CD4-positive, alpha-beta T cell (primary cell): Measurements from ENCODE around the gene CD200. TPM values are rescaled to one million over a fixed set of nuclear protein-coding genes. Genes with fewer than 3 reads are reported as not detected.

Source experiments
- ATAC-seq: fragments of 200-7000 bp; cut with Tn5 transposase; one replicate; pipeline ENCODE4 v1.10.0; 2022; ENCODE audit warnings: mild to moderate bottlenecking; ENCODE audit not compliant: poor library complexity
- CTCF ChIA-PET: fragments of 350-600 bp; sonication (Branson Sonifier 250); formaldehyde crosslinking; loops from one replicate; lab custom pipeline; 2021; ENCODE audit warnings: antibody characterized with exemption, inconsistent platforms; lab: Charles Lee
- POLR2A ChIA-PET: fragments of 350-600 bp; sonication (Branson Sonifier 250); formaldehyde crosslinking; loops from one replicate; lab custom pipeline; 2021; ENCODE audit warnings: antibody characterized with exemption, inconsistent platforms; lab: Charles Lee
- DNase-seq, 14 experiments: peaks; one replicate each; pipeline ENCODE4 v3.0.0-alpha.2; 2013 to 2020; ENCODE audit warnings: mixed read lengths in 2 of 14
- H3K27ac ChIP-seq, 2 donors: one replicate each; pipeline versions ENCODE4 v1.5.1 to v1.7.0; 2013; ENCODE audit warnings: low read length in 2 of 2, low read depth in 1 of 2, mild to moderate bottlenecking in 1 of 2
- H3K27me3 ChIP-seq, 2 experiments: 1 replicate in 1 of 2; 2 replicates in 1 of 2; pipeline versions ENCODE4 v1.6.1 to v1.7.0; 2013; ENCODE audit warnings: low read length in 2 of 2, control low read depth in 1 of 2, mild to moderate bottlenecking in 1 of 2, moderate library complexity in 1 of 2; ENCODE audit not compliant: insufficient read depth in 2 of 2, control insufficient read depth in 1 of 2
- H3K36me3 ChIP-seq: one replicate; pipeline ENCODE4 v1.6.1; 2013; ENCODE audit warnings: low read length, control low read depth; ENCODE audit not compliant: insufficient read depth
- H3K4me1 ChIP-seq: one replicate; pipeline ENCODE4 v1.6.1; 2013; ENCODE audit warnings: low read length, control low read depth; ENCODE audit not compliant: insufficient read depth
- H3K4me3 ChIP-seq: one replicate; pipeline ENCODE4 v1.5.1; 2013; ENCODE audit warnings: mild to moderate bottlenecking, low read length, moderate library complexity
- H3K9me3 ChIP-seq, 2 experiments: 1 replicate in 1 of 2; 2 replicates in 1 of 2; pipeline versions ENCODE4 v1.6.1 to v1.7.0; 2013; ENCODE audit warnings: low read length in 2 of 2, mild to moderate bottlenecking in 2 of 2, control low read depth in 1 of 2, moderate library complexity in 1 of 2; ENCODE audit not compliant: control insufficient read depth in 1 of 2, insufficient read depth in 1 of 2
- H3K27ac Mint-ChIP-seq: one replicate; pipeline ENCODE4 v1.8.0; 2020; ENCODE audit warnings: mixed read lengths
- H3K27me3 Mint-ChIP-seq: one replicate; pipeline ENCODE4 v1.8.0; 2021; ENCODE audit warnings: mixed read lengths
- H3K36me3 Mint-ChIP-seq: one replicate; pipeline ENCODE4 v1.8.0; 2021; ENCODE audit warnings: low read depth, mixed read lengths
- H3K4me1 Mint-ChIP-seq: one replicate; pipeline ENCODE4 v1.8.0; 2021; ENCODE audit warnings: low read depth, mixed read lengths
- H3K4me3 Mint-ChIP-seq: one replicate; pipeline ENCODE4 v1.8.0; 2020; ENCODE audit warnings: mild to moderate bottlenecking, mixed read lengths
- H3K9me3 Mint-ChIP-seq: one replicate; pipeline ENCODE4 v1.8.0; 2020; ENCODE audit warnings: mixed read lengths
- CTCF ChIP-seq: fragments of 200-600 bp; IDR thresholded peaks from one replicate; pipeline ENCODE4 v1.8.0; 2022; ENCODE audit warnings: antibody characterized with exemption, mild to moderate bottlenecking
- intact Hi-C, 2 experiments: fragments of 100-400 bp; cut with DNase I in 1 of 2; cut with micrococcal nuclease in 1 of 2; formaldehyde crosslinking; loops; one replicate each; pipeline versions ENCODE4 v1.15.1 to v1.9.0; 2023 to 2025; cut with DNase I, micrococcal nuclease
- total RNA-seq, 174 experiments: library from RNA in 2 of 174; stranded (reverse) in 2 of 174; gene quantifications; one replicate each; pipeline ENCODE4 v1.2.3 and lab custom pipeline; 2021 to 2026

The CD200 gene
- total RNA-seq, 2 experiments from 2014 or later = 5.2 to 6.9 TPM

GRCh38 chr3:112364291-112364690 is 31.3 kb downstream of the CD200 start:
- no peak overlapping the region for H3K4me3 ChIP-seq
- H3K4me1 ChIP-seq = peaks cover 3% of the 10 kb centered on the region
- no peak overlapping the region for H3K27ac ChIP-seq
- H3K27me3 ChIP-seq = no peaks in the 10 kb centered on the region
- ChIA-PET CTCF (interaction anchor here (0.8 kb wide), 1 partner anchor 253 kb away, joined by 3 read pairs; no protein-coding TSS in a partner anchor), POLR2A (interaction anchor here (0.5 to 1.6 kb wide), 2 partner anchors 60 to 1297 kb away, joined by 3 read pairs; no protein-coding TSS in a partner anchor)
- Mint-ChIP-seq H3K4me1 (peaks cover 24% of the 10 kb centered on the region), H3K27me3 (no peaks in the 10 kb centered on the region), H3K36me3 (no peaks in the 10 kb centered on the region), H3K9me3 (no peaks in the 10 kb centered on the region), H3K27ac (peak overlapping the region; percentile 60), H3K4me3 (peak overlapping the region; percentile 20)
- no peaks in the 10 kb centered on the region for H3K36me3 ChIP-seq
- intact Hi-C loops = no loop called here
- ATAC-seq (peak; percentile 48), DNase-seq (peak in 3 of 14 experiments; percentile 13 to 16 (median 13))
- H3K9me3 ChIP-seq = no peaks in the 10 kb centered on the region
- TF ChIP-seq CTCF = no peak

GRCh38 chr3:112365035-112365434 is 32.1 kb downstream of the CD200 start:
- Histone ChIP-seq H3K9me3 (no peaks in the 10 kb centered on the region), H3K27me3 (no peaks in the 10 kb centered on the region), H3K4me1 (peaks cover 3% of the 10 kb centered on the region), H3K27ac (no peak overlapping the region), H3K36me3 (no peaks in the 10 kb centered on the region), H3K4me3 (no peak overlapping the region)
- Mint-ChIP-seq H3K27me3 (no peaks in the 10 kb centered on the region), H3K36me3 (no peaks in the 10 kb centered on the region), H3K4me1 (peaks cover 24% of the 10 kb centered on the region), H3K27ac (no peak overlapping the region), H3K9me3 (no peaks in the 10 kb centered on the region), H3K4me3 (no peak overlapping the region)
- no peak for TF ChIP-seq CTCF
- ChIA-PET POLR2A (interaction anchor here (0.6 to 1.6 kb wide), 2 partner anchors 61 to 764 kb away, joined by 3 read pairs; no protein-coding TSS in a partner anchor), CTCF (no interaction called here)
- DNase-seq = no peak
- no peak for ATAC-seq
- intact Hi-C loops = no loop called here

GRCh38 chr3:112365636-112366035 is 32.7 kb downstream of the CD200 start:
- ATAC-seq = no peak
- Histone ChIP-seq H3K27ac (no peak overlapping the region), H3K4me3 (no peak overlapping the region), H3K27me3 (no peaks in the 10 kb centered on the region), H3K36me3 (no peaks in the 10 kb centered on the region), H3K9me3 (no peaks in the 10 kb centered on the region), H3K4me1 (peaks cover 3% of the 10 kb centered on the region)
- POLR2A ChIA-PET = no interaction called here
- Mint-ChIP-seq H3K9me3 (no peaks in the 10 kb centered on the region), H3K27me3 (no peaks in the 10 kb centered on the region), H3K36me3 (no peaks in the 10 kb centered on the region), H3K27ac (no peak overlapping the region), H3K4me1 (peaks cover 24% of the 10 kb centered on the region), H3K4me3 (no peak overlapping the region)
- CTCF ChIA-PET = no interaction called here
- intact Hi-C loops = no loop called here
- TF ChIP-seq CTCF = no peak
- no peak for DNase-seq
